Stimulated activated naive CD8-positive, alpha-beta T cell treated with anti-CD3 and anti-CD28 coated beads, Interleukin-15, amount 100 ng/mL, for 72 hours (primary cell): ENCODE measurements around the gene MGAT4C.
A peak's percentile ranks its signal among the peaks of the same experiment; 100 is the strongest.

Source experiments
- ATAC-seq: fragments of 150-1000 bp; cut with Tn5 transposase; 2 replicates; pipeline ENCODE4 v1.10.0; 2021; ENCODE audit warnings: mild to moderate bottlenecking, moderate library complexity
- DNase-seq, 2 donors: peaks; one replicate each; pipeline ENCODE4 v3.0.0; 2021 to 2022
- H3K27ac Mint-ChIP-seq, 2 donors: one replicate each; pipeline ENCODE4 v1.8.0; 2022; ENCODE audit warnings: mild to moderate bottlenecking in 2 of 2, mixed read lengths in 2 of 2, moderate library complexity in 2 of 2
- H3K27me3 Mint-ChIP-seq: one replicate; pipeline ENCODE4 v1.8.0; 2022; ENCODE audit warnings: mixed read lengths
- H3K4me1 Mint-ChIP-seq: one replicate; pipeline ENCODE4 v1.8.0; 2022; ENCODE audit warnings: mild to moderate bottlenecking, mixed read lengths
- H3K4me3 Mint-ChIP-seq, 2 donors: one replicate each; pipeline ENCODE4 v1.8.0; 2022; ENCODE audit warnings: mild to moderate bottlenecking in 2 of 2, mixed read lengths in 2 of 2, moderate library complexity in 1 of 2
- H3K9me3 Mint-ChIP-seq, 2 donors: one replicate each; pipeline ENCODE4 v1.8.0; 2022; ENCODE audit warnings: mixed read lengths in 2 of 2

The MGAT4C gene

DNA sequence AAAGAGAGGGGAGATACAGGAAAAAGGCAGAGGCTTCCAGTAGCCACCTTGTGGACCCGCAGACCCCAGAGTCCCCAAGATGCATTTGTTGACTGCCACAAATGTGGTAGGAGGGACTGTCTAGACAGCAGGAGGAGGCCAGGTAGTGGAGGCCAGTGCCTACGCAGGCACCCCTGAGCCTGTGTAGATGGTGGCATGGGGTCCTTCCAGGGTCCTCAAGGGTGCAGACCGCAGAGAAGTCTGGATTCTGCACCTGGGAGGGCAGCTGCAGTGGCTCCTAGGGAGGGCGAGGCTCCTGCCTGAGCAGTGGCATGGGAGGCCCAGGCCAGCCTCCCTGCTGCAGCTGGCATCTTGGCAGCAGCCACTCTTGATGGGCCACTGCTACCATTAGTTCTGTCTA lies 262.4 kb downstream of the MGAT4C start:
- no peaks in the 10 kb centered on the region for H3K4me1 Mint-ChIP-seq
- no peak for DNase-seq
- H3K27ac Mint-ChIP-seq, result no peak overlapping the region
- H3K4me3 Mint-ChIP-seq, result no peak overlapping the region
- peaks cover 28 to 65% of the 10 kb centered on the region in 2 donors for H3K9me3 Mint-ChIP-seq
- H3K27me3 Mint-ChIP-seq, result no peaks in the 10 kb centered on the region
- ATAC-seq, result no peak

- Mint-ChIP-seq H3K4me1 (no peaks in the 10 kb centered on the region), H3K27ac (no peak overlapping the region), H3K27me3 (no peaks in the 10 kb centered on the region), H3K9me3 (peaks cover 0 to 3% of the 10 kb centered on the region in 2 donors), H3K4me3 (no peak overlapping the region)
- ATAC-seq, result no peak
- no peak for DNase-seq
These were observed 270.2 kb downstream of the MGAT4C start for GRCh38 chr12:85985996-85986395.

DNA sequence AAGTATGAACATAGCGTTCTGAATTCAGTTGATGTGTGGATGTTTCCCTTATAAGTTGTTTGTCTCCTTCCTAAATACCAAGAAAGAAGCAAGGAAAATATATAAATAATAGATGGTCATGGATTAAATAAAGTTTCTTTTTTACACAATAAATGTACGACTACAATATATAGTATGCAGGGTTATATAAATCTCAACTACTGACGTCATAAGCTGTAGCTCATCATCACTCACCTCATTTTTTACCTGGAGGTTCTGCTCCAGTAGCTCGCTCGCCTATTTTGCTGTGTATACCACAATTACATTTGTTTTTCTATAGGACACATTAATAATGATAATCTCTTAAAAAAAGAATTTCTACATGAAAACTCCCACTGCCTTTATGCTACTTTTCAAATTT lies 272.6 kb downstream of the MGAT4C start:
- Mint-ChIP-seq H3K27me3 (no peaks in the 10 kb centered on the region), H3K4me1 (no peaks in the 10 kb centered on the region), H3K4me3 (no peak overlapping the region), H3K9me3 (no peaks in the 10 kb centered on the region), H3K27ac (no peak overlapping the region)
- ATAC-seq (no peak), DNase-seq (no peak)

DNA sequence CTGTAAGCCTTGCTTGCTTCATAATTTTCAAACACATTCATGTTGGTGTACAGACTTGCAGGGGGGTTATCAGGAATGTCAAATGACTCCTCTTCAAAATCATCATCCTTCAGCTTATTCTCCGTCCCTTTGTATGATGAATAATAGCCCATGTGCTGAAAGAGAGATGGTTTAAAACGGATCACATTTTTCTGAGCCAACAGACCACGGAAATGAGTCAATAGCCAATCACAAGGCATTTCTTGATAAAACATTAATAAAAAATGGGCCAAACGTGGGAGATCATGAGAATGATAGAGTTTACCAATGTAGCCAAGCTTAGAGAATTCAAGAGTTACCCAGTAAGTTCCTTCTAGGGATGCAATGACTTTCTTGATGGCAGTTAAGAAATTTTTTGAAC lies 276.6 kb downstream of the MGAT4C start:
- Mint-ChIP-seq H3K4me3 (no peak overlapping the region), H3K9me3 (no peaks in the 10 kb centered on the region), H3K27me3 (no peaks in the 10 kb centered on the region), H3K4me1 (no peaks in the 10 kb centered on the region), H3K27ac (no peak overlapping the region)
- no peak for DNase-seq
- no peak for ATAC-seq

- no peaks in the 10 kb centered on the region for H3K9me3 Mint-ChIP-seq
- no peak overlapping the region for H3K27ac Mint-ChIP-seq
- H3K4me1 Mint-ChIP-seq, result no peaks in the 10 kb centered on the region
- no peak for DNase-seq
- H3K27me3 Mint-ChIP-seq, result no peaks in the 10 kb centered on the region
- H3K4me3 Mint-ChIP-seq, result no peak overlapping the region
- no peak for ATAC-seq
These were observed 280.5 kb downstream of the MGAT4C start for GRCh38 chr12:85975716-85976115.

DNA sequence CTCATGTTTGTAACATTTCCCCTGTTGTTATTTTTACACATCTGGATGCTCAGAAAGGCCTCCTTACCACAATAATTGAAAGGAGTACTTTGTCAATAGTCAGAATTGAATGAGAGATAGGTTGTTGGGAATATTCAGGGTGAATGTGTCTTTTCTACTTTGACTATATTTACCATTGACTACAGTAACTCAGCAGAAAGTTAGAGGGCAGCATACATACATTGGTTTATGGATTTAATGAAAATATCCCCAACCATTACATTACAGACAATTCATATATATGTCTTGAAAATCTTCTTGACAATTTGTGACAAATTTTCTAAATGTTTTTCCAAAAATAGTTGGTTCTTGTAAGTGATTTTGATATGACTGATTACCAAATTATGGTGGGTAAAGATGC lies 284.4 kb downstream of the MGAT4C start:
- no peak for ATAC-seq
- H3K4me3 Mint-ChIP-seq, result no peak overlapping the region
- DNase-seq, result no peak
- H3K27me3 Mint-ChIP-seq, result no peaks in the 10 kb centered on the region
- no peak overlapping the region for H3K27ac Mint-ChIP-seq
- H3K9me3 Mint-ChIP-seq, result no peaks in the 10 kb centered on the region
- no peaks in the 10 kb centered on the region for H3K4me1 Mint-ChIP-seq

DNA sequence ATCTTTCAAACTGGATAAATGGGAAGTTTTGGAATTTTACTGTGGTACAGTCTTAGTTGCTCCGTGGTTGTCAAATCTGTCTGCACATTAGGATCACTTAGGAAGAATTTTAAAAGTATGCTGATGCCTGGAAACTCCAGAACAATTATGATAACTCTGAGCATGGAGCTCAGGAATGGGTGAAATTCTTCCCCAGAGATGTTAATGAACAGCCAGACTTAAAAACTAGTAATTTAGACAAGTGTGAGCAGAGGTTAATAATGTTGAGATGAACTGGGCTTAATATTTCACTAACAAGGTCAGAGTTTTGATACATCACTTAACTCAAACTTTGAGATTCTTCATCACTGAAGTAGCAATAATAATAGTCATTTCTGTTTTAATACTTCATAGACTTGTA lies 287.6 kb downstream of the MGAT4C start:
- Mint-ChIP-seq H3K27me3 (no peaks in the 10 kb centered on the region), H3K9me3 (no peaks in the 10 kb centered on the region), H3K4me3 (no peak overlapping the region), H3K4me1 (no peaks in the 10 kb centered on the region), H3K27ac (no peak overlapping the region)
- ATAC-seq, result no peak
- DNase-seq, result no peak

DNA sequence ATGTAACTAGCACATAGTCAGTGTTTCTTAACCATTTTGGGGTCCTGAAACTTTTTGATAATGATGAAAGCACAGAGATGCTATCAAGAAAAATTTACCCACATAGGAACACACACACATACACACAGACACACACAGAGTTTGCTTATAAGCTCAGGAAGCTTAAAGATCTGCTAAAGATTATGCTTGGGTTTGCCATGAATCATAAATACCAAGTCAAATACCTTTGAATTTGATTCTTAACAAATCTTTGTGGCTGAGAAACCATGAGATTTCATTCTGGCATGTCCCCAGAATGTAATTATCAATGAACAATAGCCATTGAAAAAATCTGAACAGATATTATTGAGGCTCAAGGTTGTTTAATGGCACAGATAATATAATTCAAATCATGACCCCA lies 292.9 kb downstream of the MGAT4C start:
- DNase-seq (no peak), ATAC-seq (no peak)
- Mint-ChIP-seq H3K27ac (no peak overlapping the region), H3K4me1 (no peaks in the 10 kb centered on the region), H3K27me3 (no peaks in the 10 kb centered on the region), H3K4me3 (no peak overlapping the region), H3K9me3 (no peaks in the 10 kb centered on the region)

DNA sequence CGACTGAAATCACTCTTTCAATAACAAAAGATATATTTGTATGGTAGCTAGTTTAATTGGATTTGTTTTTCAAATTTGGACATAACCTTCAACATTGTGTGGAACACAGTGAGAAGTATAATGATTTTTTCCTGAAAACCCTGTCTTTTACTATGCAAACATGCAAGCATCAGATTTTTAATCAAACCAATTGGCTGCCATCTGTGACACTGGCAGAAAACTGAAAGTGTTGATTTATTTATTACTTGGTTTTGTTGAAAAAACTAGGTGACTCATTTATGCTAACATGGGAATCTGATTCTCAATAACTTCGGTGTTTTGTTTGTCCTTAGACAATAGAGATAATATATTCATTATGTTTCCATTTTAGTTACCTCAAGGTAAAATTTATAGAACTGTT lies 300.1 kb downstream of the MGAT4C start:
- Mint-ChIP-seq H3K27ac (no peak overlapping the region), H3K9me3 (no peaks in the 10 kb centered on the region), H3K4me3 (no peak overlapping the region), H3K27me3 (no peaks in the 10 kb centered on the region), H3K4me1 (no peaks in the 10 kb centered on the region)
- DNase-seq (no peak), ATAC-seq (no peak)

DNA sequence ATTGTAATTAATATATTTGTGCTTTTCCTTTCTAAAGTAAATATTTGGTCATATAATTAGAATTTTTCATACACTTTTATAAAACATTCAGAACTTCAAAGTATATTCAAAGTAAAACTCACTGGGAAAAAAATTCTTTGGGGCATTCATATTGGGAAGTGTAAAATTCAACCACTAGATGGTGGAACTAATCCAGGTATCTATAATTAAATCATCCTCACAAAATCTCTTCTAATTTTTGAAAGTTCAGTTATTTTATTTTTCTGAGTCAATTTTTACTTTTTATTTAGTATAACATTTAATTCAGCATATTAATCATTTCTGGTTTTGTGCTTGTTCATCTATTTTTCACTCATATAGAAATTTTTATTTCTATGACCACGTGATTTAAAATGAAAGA lies 301.1 kb downstream of the MGAT4C start:
- Mint-ChIP-seq H3K27me3 (no peaks in the 10 kb centered on the region), H3K4me1 (no peaks in the 10 kb centered on the region), H3K27ac (no peak overlapping the region), H3K4me3 (no peak overlapping the region), H3K9me3 (no peaks in the 10 kb centered on the region)
- ATAC-seq (no peak), DNase-seq (no peak)

DNA sequence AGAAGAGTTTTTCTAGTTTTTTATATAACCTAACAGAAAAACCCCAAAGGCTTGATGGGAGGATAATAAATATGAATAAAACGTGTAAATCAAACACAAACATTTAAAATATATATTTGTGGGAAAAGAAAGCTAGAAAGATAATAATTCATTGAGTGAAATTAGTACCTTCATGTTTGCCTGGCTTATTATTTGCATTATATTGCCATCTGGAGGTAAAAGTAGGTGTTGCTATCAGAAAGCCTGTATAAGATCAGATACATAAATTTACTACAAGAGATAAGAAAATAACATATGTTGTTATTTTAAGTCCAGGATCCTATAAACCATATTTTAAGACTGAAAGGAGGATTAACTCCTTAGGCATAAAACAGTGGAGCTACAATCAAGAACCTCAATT lies 304.4 kb downstream of the MGAT4C start:
- Mint-ChIP-seq H3K27me3 (no peaks in the 10 kb centered on the region), H3K27ac (no peak overlapping the region), H3K4me1 (no peaks in the 10 kb centered on the region), H3K4me3 (no peak overlapping the region), H3K9me3 (peaks cover 0 to 4% of the 10 kb centered on the region in 2 donors)
- ATAC-seq, result no peak
- no peak for DNase-seq

DNA sequence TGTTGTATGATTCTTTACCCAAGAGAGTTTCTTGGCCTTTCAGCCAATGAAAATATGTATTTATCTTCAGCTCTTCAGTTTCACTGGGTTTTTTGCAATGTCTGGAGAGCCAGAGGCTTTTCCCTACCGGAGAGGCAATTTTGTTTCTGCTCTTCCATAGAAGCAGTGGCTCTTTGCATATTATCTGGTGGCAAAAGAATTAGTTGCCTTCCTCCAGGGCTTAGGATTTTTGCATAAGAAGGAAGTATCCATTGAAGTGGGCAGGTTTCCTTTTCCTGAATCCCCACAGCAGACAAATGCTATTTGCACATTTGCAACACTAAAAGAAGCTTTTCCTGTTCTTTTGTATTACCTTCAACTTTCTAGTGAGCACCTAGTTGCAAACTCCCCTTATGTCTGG lies 306.9 kb downstream of the MGAT4C start:
- no peak for ATAC-seq
- Mint-ChIP-seq H3K4me3 (no peak overlapping the region), H3K9me3 (peaks cover 7% of the 10 kb centered on the region in 2 donors), H3K27me3 (no peaks in the 10 kb centered on the region), H3K27ac (no peak overlapping the region), H3K4me1 (no peaks in the 10 kb centered on the region)
- DNase-seq, result no peak

DNA sequence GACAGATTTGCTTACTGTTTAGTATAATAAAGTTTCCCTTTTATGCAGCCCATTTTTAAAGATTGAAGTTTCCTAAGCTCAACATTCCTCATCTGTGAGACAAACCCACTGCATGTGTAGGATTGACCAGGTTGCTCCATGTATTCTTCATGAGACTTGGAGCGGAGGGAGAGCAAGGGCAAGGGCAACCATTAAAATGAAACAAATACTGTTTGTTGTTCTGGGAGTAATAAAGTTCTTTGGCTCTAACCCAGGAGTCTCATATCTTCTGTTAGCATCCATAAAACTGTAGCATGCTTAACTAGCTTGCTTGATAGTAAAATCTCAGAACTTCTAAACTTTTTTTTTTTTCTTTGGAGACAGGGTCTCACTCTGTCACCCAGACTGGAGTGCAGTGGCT lies 307.9 kb downstream of the MGAT4C start:
- Mint-ChIP-seq H3K27me3 (no peaks in the 10 kb centered on the region), H3K27ac (no peak overlapping the region), H3K4me1 (no peaks in the 10 kb centered on the region), H3K9me3 (peaks cover 7% of the 10 kb centered on the region in 2 donors), H3K4me3 (no peak overlapping the region)
- no peak for DNase-seq
- ATAC-seq, result no peak

DNA sequence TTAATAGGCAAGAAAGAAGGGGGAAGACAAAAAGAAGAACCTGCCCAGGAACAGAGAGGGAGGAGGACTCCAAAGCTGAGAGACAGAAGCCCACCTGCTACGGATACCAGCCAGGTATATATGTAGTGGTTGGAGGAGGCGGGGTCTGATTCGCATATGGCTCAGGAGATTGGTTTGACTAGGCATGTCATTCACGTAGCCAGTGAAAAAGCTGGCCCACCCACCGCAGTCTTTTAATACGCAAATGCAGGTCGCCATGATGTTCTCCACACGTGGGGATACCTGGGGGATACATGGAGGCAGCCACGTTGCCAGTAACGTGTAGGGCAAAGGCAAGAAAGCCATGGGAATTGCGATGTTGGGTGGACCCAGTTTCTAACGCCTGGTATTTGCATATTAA lies 308.9 kb downstream of the MGAT4C start:
- H3K4me1 Mint-ChIP-seq, result no peaks in the 10 kb centered on the region
- H3K27ac Mint-ChIP-seq, result peak overlapping the region in 1 of 2 donors; percentile 61
- no peak overlapping the region for H3K4me3 Mint-ChIP-seq
- H3K27me3 Mint-ChIP-seq, result no peaks in the 10 kb centered on the region
- DNase-seq, result no peak
- no peak for ATAC-seq
- peaks cover 7% of the 10 kb centered on the region in 2 donors for H3K9me3 Mint-ChIP-seq

DNA sequence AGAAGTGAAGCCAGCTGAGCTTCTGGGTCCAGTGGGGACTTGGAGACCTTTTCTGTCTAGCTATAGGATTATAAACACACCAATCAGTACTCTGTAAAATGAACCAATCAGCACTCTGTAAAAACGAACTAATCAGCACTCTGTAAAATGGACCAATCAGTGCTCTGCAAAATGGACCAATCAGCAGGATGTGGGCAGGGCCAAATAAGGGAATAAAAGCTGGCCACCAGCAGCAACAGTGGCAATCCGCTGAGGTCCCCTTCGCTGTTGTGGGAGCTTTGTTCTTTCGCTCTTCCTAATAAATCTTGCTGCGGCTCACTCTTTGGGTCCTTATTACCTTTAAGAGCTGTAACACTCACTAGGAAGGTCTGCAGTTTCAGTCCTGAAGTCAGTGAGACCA lies 309.8 kb downstream of the MGAT4C start:
- no peaks in the 10 kb centered on the region for H3K4me1 Mint-ChIP-seq
- ATAC-seq (no peak), DNase-seq (no peak)
- H3K4me3 Mint-ChIP-seq, result no peak overlapping the region
- no peak overlapping the region for H3K27ac Mint-ChIP-seq
- peaks cover 7% of the 10 kb centered on the region in 2 donors for H3K9me3 Mint-ChIP-seq
- H3K27me3 Mint-ChIP-seq, result no peaks in the 10 kb centered on the region

DNA sequence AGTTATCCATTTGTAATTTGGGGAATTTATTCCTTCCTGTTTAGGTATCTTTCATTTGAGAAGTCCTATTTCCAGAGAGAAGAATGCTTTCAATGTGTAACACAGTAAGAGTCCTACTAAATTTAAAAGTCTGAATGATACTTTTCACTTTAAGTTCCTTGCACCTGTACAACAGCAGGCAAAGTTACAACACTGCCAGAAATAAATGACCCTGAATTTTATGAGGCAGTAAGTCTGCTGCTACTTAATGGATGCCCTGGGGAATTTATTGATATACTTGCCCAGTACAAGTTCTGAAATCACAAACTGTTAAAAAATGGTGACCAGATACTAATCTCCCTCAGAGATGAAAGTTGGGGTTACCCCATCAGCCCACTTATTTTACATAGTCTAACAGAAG lies 329.0 kb downstream of the MGAT4C start:
- no peaks in the 10 kb centered on the region for H3K9me3 Mint-ChIP-seq
- ATAC-seq, result no peak
- no peak overlapping the region for H3K27ac Mint-ChIP-seq
- no peaks in the 10 kb centered on the region for H3K4me1 Mint-ChIP-seq
- H3K27me3 Mint-ChIP-seq, result no peaks in the 10 kb centered on the region
- no peak overlapping the region for H3K4me3 Mint-ChIP-seq
- no peak for DNase-seq

DNA sequence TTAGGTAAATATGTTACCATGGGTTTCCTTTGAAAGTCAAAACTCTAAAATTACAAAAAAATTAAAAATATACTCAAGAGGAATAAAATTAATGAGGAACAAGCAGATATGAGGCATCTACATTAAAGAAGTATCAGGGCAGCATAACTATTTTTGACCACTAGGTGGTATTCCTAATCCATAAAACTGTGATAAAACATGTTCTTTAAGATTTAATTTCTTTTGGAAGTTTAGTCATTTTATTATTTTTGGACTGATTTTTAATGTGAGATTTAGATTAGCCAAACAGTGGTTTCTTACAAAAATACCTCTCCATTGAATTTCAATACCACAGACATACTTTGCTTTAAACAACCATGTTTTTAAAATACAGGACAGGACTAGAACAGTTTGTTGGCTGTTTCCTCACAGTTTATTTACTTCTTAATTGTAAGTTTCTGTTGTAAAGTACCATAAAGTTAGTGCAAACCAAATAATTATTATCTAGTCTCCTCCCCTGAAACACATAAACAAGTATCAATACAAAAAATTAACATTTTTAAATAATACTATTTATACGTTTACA lies 332.3 kb downstream of the MGAT4C start:
- Mint-ChIP-seq H3K4me1 (no peaks in the 10 kb centered on the region), H3K9me3 (no peaks in the 10 kb centered on the region), H3K27ac (no peak overlapping the region), H3K4me3 (no peak overlapping the region), H3K27me3 (no peaks in the 10 kb centered on the region)
- DNase-seq (no peak), ATAC-seq (no peak)
